ENCODE data around the gene METTL3. TPM values are rescaled to one million over a fixed set of nuclear protein-coding genes. Genes with fewer than 3 reads are reported as not detected.
A peak's percentile ranks its signal among the peaks of the same experiment; 100 is the strongest.

The METTL3 gene
- total RNA-seq, 1 donor from 2014 or later = 40.4 TPM

- DNase-seq (ENCODE audit: low read depth) = no peak
- H3K4me3 ChIP-seq (ENCODE audit: low read depth, low read length) = no peak overlapping the region
- no peak for TF ChIP-seq CTCF (IDR thresholded peaks at IDR 0.05; ENCODE audit: insufficient read depth, low read length, poor library complexity, severe bottlenecking)
- no peaks in the 10 kb centered on the region for H3K36me3 ChIP-seq (ENCODE audit: control insufficient read depth, insufficient read depth, low read length)
- no peaks in the 10 kb centered on the region for H3K27me3 ChIP-seq (ENCODE audit: control insufficient read depth, insufficient read depth, low read length)
Observed at GRCh38 chr14:21514341-21514740, 3.2 kb upstream of the METTL3 start.

- DNase-seq (ENCODE audit: low read depth) = no peak
- H3K36me3 ChIP-seq (ENCODE audit: control insufficient read depth, insufficient read depth, low read length) = no peaks in the 10 kb centered on the region
- peak overlapping the region; percentile 57 for H3K4me3 ChIP-seq (ENCODE audit: low read depth, low read length)
- H3K27me3 ChIP-seq (ENCODE audit: control insufficient read depth, insufficient read depth, low read length) = no peaks in the 10 kb centered on the region
- TF ChIP-seq CTCF (IDR thresholded peaks at IDR 0.05; ENCODE audit: insufficient read depth, low read length, poor library complexity, severe bottlenecking) = no peak
Observed at GRCh38 chr14:21509432-21510143, 1.6 kb downstream of the METTL3 start.

- Histone ChIP-seq H3K27me3 (ENCODE audit: control insufficient read depth, insufficient read depth, low read length) (no peaks in the 10 kb centered on the region), H3K4me3 (ENCODE audit: low read depth, low read length) (no peak overlapping the region), H3K36me3 (ENCODE audit: control insufficient read depth, insufficient read depth, low read length) (no peaks in the 10 kb centered on the region)
- DNase-seq (ENCODE audit: low read depth) = no peak
- no peak for TF ChIP-seq CTCF (IDR thresholded peaks at IDR 0.05; ENCODE audit: insufficient read depth, low read length, poor library complexity, severe bottlenecking)
Observed at GRCh38 chr14:21506557-21506956, 4.6 kb downstream of the METTL3 start.

GRCh38 chr14:21505012-21505553 lies 6.1 kb downstream of the METTL3 start:
- H3K36me3 ChIP-seq (ENCODE audit: control insufficient read depth, insufficient read depth, low read length) = peaks cover 1% of the 10 kb centered on the region
- no peak for DNase-seq (ENCODE audit: low read depth)

GRCh38 chr14:21503376-21503775 lies 7.8 kb downstream of the METTL3 start:
- TF ChIP-seq CTCF (IDR thresholded peaks at IDR 0.05; ENCODE audit: insufficient read depth, low read length, poor library complexity, severe bottlenecking) = no peak

More at GRCh38 chr14:21505012-21505553, 6.1 kb downstream of the METTL3 start:
- TF ChIP-seq CTCF (IDR thresholded peaks at IDR 0.05; ENCODE audit: insufficient read depth, low read length, poor library complexity, severe bottlenecking) = no peak
- Histone ChIP-seq H3K4me3 (ENCODE audit: low read depth, low read length) (no peak overlapping the region), H3K27me3 (ENCODE audit: control insufficient read depth, insufficient read depth, low read length) (no peaks in the 10 kb centered on the region)

GRCh38 chr14:21501568-21501967 lies 9.6 kb downstream of the METTL3 start:
- H3K27me3 ChIP-seq (ENCODE audit: control insufficient read depth, insufficient read depth, low read length) = no peaks in the 10 kb centered on the region
- no peak overlapping the region for H3K4me3 ChIP-seq (ENCODE audit: low read depth, low read length)
- H3K36me3 ChIP-seq (ENCODE audit: control insufficient read depth, insufficient read depth, low read length) = peaks cover 1% of the 10 kb centered on the region
- DNase-seq (ENCODE audit: low read depth) = no peak
- no peak for TF ChIP-seq CTCF (IDR thresholded peaks at IDR 0.05; ENCODE audit: insufficient read depth, low read length, poor library complexity, severe bottlenecking)

More at GRCh38 chr14:21503376-21503775, 7.8 kb downstream of the METTL3 start:
- Histone ChIP-seq H3K27me3 (ENCODE audit: control insufficient read depth, insufficient read depth, low read length) (no peaks in the 10 kb centered on the region), H3K4me3 (ENCODE audit: low read depth, low read length) (no peak overlapping the region), H3K36me3 (ENCODE audit: control insufficient read depth, insufficient read depth, low read length) (peaks cover 1% of the 10 kb centered on the region)
- DNase-seq (ENCODE audit: low read depth) = no peak
